GM12801 (cell line): ENCODE data around the gene FGGY.
A peak's percentile ranks its signal among the peaks of the same experiment; 100 is the strongest.

Experiments
- CTCF ChIP-seq: IDR thresholded peaks from one replicate; pipeline ENCODE4 v1.5.1; 2011; ENCODE audit warnings: control low read depth; ENCODE audit not compliant: insufficient read length; ENCODE audit errors: extremely low read depth

Gene FGGY

GRCh38 chr1:59697150-59697800 lies 400.4 kb downstream of the FGGY start:
- no peak for TF ChIP-seq CTCF

- TF ChIP-seq CTCF: no peak
Observed at GRCh38 chr1:59698386-59698785, 401.5 kb downstream of the FGGY start.

GRCh38 chr1:59699227-59699847 lies 402.4 kb downstream of the FGGY start:
- TF ChIP-seq CTCF: peak; percentile 49

- no peak for TF ChIP-seq CTCF
Observed at GRCh38 chr1:59701376-59701775, 404.5 kb downstream of the FGGY start.

- TF ChIP-seq CTCF: no peak
Observed at GRCh38 chr1:59703226-59703917, 406.5 kb downstream of the FGGY start.

GRCh38 chr1:59703918-59704378 lies 407.1 kb downstream of the FGGY start:
- TF ChIP-seq CTCF: no peak

- TF ChIP-seq CTCF: no peak
Observed at GRCh38 chr1:59704716-59705115, 407.8 kb downstream of the FGGY start.
